Ovary (tissue), 9 donors: ENCODE measurements around the gene KRCC1. TPM values are rescaled to one million over a fixed set of nuclear protein-coding genes. Genes with fewer than 3 reads are reported as not detected.

Source experiments
- DNase-seq, 5 donors: peaks; one replicate each; pipeline ENCODE4 v3.0.0-alpha.2; 2019 to 2020
- H3K27ac ChIP-seq, 2 donors: fragments of 200-600 bp; one replicate each; pipeline versions ENCODE4 v1.5.1 to v1.8.0; 2019 to 2022
- H3K27me3 ChIP-seq: fragments of 200-600 bp; one replicate; pipeline ENCODE4 v1.8.0; 2022
- H3K36me3 ChIP-seq: fragments of 200-600 bp; sonication (generic); one replicate; pipeline ENCODE4 v1.5.1; 2019
- H3K4me1 ChIP-seq: one replicate; pipeline ENCODE4 v1.8.1; 2013; ENCODE audit warnings: mild to moderate bottlenecking, moderate library complexity; ENCODE audit not compliant: insufficient read depth
- H3K4me3 ChIP-seq: fragments of 200-600 bp; sonication (generic); one replicate; pipeline ENCODE4 v1.5.1; 2017
- H3K9me3 ChIP-seq, 2 donors: fragments of 200-600 bp in 1 of 2; sonication (generic) in 1 of 2; one replicate each; pipeline versions ENCODE4 v1.5.1 to v1.8.1; 2013 to 2019; ENCODE audit warnings: mild to moderate bottlenecking in 1 of 2, moderate library complexity in 1 of 2
- CTCF ChIP-seq, 3 donors: fragments of 450-650 bp in 2 of 3; fragments of 200-600 bp in 1 of 3; IDR thresholded peaks; one replicate each; pipeline versions ENCODE4 v1.5.1 to v1.8.0; 2016 to 2022; ENCODE audit warnings: antibody characterized with exemption in 3 of 3, mild to moderate bottlenecking in 1 of 3
- EP300 ChIP-seq: sonication (generic); formaldehyde crosslinking; IDR thresholded peaks from one replicate; pipeline ENCODE4 v1.6.1; 2017; ENCODE audit warnings: antibody characterized with exemption
- POLR2A ChIP-seq: fragments of 450-650 bp; IDR thresholded peaks from one replicate; pipeline ENCODE4 v1.6.1; 2017; ENCODE audit warnings: antibody characterized with exemption, mild to moderate bottlenecking, moderate library complexity
- WGBS, 3 donors: extraction: QIAGEN DNeasy Blood & Tissue Kit in 1 of 3; methylation state at CpG; one replicate each; pipeline versions ENCODE4 v1.1.5 to v1.1.7; 2013 to 2017; 5-methylcytosine and 5-hydroxymethylcytosine counted together
- intact Hi-C, 4 donors: fragments of 100-400 bp; cut with DNase I; formaldehyde crosslinking; loops; one replicate each; pipeline versions ENCODE4 v1.11.0 to v1.15.1; 2022 to 2023
- polyA plus RNA-seq, 2 donors: library from polyadenylated mRNA; stranded (reverse); fragments of 200-250 nt in 1 of 2; fragments of 350-450 nt in 1 of 2; fragmentation: Illumina TruSeq in 1 of 2; extraction: RNeasy Lipid Tissue Mini Kit (QIAGEN cat#74804) in 1 of 2; gene quantifications; one replicate each; pipeline ENCODE4 v1.2.3, GENCODE V29; 2013 to 2014
- total RNA-seq, 7 donors: library from RNA; depleted of rRNA in 2 of 7; stranded (reverse); fragments of >200 nt in 2 of 7; fragmentation: NEBNext Ultra II Directional in 3 of 7; extraction: Animal tissue kit (Norgen Biotek cat#: 25700) in 3 of 7; gene quantifications; one replicate each; pipeline versions ENCODE4 v1.1.0 to v1.2.4, GENCODE V29; 2016 to 2023
- donor health status: DM: no; HTN: no; CAD: no; lungs with moderate emphysema.
- donor health status: DM: no; HTN: no; CAD: no.
- donor health status: Bipolar disorder and iron deficiency.
- donor health status: DM: yes; HTN: yes; CAD: no.
- donor health status: DM: no; HTN: no; CAD: no.
- donor health status: DM: yes; HTN: yes; CAD: no.

Gene KRCC1
- total and polyA plus RNA-seq, 9 donors: 17.1 to 25.7 (median 21.9) TPM

DNA sequence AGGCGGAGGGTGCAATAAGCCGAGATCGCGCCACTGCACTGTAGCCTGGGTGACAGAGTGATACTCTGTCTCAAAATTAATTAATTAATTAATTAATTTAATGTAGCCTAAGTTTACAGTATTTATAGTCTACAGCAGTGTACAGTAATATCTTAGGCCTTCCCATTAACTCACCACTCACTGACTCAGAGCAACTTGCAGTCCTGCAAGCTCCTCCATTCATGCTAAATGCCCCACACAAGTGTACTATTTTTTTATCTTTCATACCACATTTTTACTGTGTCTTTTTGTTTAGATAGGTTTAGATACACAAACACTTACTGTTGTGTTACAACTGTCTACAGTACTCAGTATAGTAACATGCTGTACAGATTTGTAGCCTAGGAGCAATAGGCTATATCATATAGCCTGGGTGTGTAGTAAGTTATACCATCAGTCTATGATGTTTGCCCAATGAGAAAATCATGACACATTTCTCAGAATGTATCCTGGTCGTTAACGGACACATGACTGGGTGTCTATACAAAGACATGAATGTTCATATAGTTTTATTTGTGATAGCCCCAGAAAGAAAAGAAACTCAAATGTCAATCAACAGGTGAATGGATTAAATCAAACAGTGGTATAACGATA is 23.4 kb downstream of the KRCC1 start:
- TF ChIP-seq POLR2A: no peak
- TF ChIP-seq CTCF (IDR thresholded peaks at IDR 0.05): no peak
- no peak for TF ChIP-seq EP300
- no peak for DNase-seq
- H3K36me3 ChIP-seq: no peaks in the 10 kb centered on the region
- no peak overlapping the region for H3K27ac ChIP-seq
- no peak overlapping the region for H3K4me3 ChIP-seq
- H3K9me3 ChIP-seq: no peaks in the 10 kb centered on the region
- H3K4me1 ChIP-seq: no peaks in the 10 kb centered on the region
- WGBS, 3 donors: 87 to 95% (median 95%) methylated on average over 7 of the region's 7 CpGs
- intact Hi-C loops: no loop called here
- H3K27me3 ChIP-seq: no peaks in the 10 kb centered on the region

DNA sequence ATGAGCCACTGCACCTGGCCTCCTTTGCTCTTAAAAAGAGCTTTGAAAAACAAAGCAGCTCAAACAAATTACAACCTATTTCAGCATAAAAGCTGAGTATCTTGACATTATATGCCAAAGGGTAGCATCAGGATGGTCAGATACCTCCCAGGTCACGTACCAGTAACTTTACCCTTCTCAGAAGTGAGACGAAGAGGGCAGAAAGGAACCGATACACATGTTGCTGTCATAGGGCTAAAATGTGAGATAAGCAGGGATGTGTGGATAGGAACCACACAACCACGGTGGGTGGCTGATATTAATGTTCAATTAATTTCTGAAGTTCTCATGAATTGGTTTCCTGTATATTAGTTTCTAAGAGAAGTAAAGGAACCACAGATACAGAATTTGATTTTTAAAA is 26.7 kb downstream of the KRCC1 start:
- no peaks in the 10 kb centered on the region for H3K4me1 ChIP-seq
- TF ChIP-seq POLR2A (no peak), EP300 (no peak), CTCF (IDR thresholded peaks at IDR 0.05) (no peak)
- intact Hi-C loops: no loop called here

DNA sequence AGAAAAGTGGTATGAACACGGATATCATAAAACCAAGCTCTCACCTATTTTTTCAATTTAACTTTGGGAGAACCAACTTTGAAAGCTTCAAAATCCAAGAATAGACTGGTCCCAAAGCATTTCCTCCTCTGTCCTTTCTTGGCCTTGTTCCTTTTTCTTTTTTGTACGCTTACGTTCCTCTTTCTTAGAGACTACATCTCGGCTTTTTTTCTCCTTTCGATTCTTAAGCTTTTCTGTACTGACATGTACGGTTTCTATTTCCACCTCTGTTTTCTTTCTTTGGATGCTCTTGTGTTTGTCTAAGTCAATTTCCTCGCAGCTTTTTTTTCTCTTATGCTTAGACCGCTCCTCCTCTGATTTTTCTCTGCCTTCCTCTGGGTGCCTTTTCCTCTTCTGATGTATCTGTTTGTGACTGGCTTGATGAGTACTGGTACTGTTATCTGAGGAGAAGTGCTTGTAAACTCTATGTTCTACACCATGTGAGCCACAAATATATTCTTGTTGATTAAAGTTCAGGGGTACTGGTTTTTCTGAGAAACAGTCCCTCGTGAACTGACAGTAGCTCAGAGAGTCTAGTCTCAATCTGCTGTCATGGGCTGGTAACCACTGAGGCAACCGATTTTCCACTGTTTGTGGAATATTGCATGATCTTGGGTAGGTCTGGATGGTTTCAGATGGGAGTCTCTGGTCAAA is 27.7 kb downstream of the KRCC1 start:
- intact Hi-C loops: no loop called here
- 91 to 94% (median 92%) methylated on average over 10 of the region's 10 CpGs for WGBS, 3 donors
- H3K9me3 ChIP-seq: no peaks in the 10 kb centered on the region
- H3K27me3 ChIP-seq: no peaks in the 10 kb centered on the region
- no peaks in the 10 kb centered on the region for H3K4me1 ChIP-seq
- TF ChIP-seq EP300 (no peak), CTCF (IDR thresholded peaks at IDR 0.05) (no peak), POLR2A (no peak)
- no peak for DNase-seq
- H3K36me3 ChIP-seq: no peaks in the 10 kb centered on the region
- no peak overlapping the region for H3K4me3 ChIP-seq
- no peak overlapping the region for H3K27ac ChIP-seq

More for the DNA sequence above, 26.7 kb downstream of the KRCC1 start:
- no peak for DNase-seq
- no peak overlapping the region for H3K27ac ChIP-seq
- H3K4me3 ChIP-seq: no peak overlapping the region
- H3K9me3 ChIP-seq: no peaks in the 10 kb centered on the region
- no peaks in the 10 kb centered on the region for H3K36me3 ChIP-seq
- WGBS, 3 donors: 95 to 99% (median 96%) methylated on average over 4 of the region's 4 CpGs
- H3K27me3 ChIP-seq: no peaks in the 10 kb centered on the region

DNA sequence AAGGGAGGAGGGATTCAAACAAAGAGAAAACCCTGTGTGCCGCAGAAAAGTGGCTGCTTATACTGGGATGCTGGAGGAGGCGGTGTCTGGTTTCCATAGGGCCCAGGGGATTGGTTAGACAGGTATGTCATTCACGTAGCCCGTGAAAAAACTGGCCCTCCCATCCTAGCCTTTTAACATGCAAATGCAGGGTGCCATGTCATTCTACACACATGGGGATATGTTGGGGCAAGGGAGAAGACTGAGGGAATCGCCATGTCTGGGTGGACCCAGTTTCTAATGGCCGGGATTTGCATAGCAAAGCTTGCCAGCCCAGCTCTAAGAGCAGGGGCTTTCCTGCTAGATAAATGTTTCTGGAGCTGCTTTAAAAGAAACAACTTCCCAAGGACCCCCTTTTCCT is 31.1 kb downstream of the KRCC1 start:
- WGBS, 3 donors: 59 to 67% (median 65%) methylated on average over 6 of the region's 6 CpGs
- Histone ChIP-seq H3K4me1 (no peaks in the 10 kb centered on the region), H3K4me3 (no peak overlapping the region), H3K36me3 (no peaks in the 10 kb centered on the region), H3K27me3 (no peaks in the 10 kb centered on the region), H3K9me3 (no peaks in the 10 kb centered on the region), H3K27ac (no peak overlapping the region)
- TF ChIP-seq EP300 (no peak), CTCF (IDR thresholded peaks at IDR 0.05) (no peak), POLR2A (no peak)
- DNase-seq: no peak
- intact Hi-C loops: no loop called here
